NCI-H748 (cell line): ENCODE measurements around the gene WDR7.
A peak's percentile ranks its signal among the peaks of the same experiment; 100 is the strongest.

Experiments used
- DNase-seq: peaks from one replicate; lab custom pipeline; 2025; ENCODE audit not compliant: unreplicated experiment; lab: John Stamatoyannopoulos, UW

Gene WDR7

GRCh38 chr18:57027190-57027708 is 376.1 kb downstream of the WDR7 start:
- peak; percentile 73 for DNase-seq

- DNase-seq: peak; percentile 55
These were observed 378.6 kb downstream of the WDR7 start for GRCh38 chr18:57029761-57030160.

GRCh38 chr18:57030417-57030816 is 379.3 kb downstream of the WDR7 start:
- no peak for DNase-seq

GRCh38 chr18:57035590-57035989 is 384.4 kb downstream of the WDR7 start:
- DNase-seq: no peak

- no peak for DNase-seq
These were observed 387.2 kb downstream of the WDR7 start for GRCh38 chr18:57038395-57038794.

GRCh38 chr18:57040175-57040574 is 389.0 kb downstream of the WDR7 start:
- DNase-seq: no peak

- no peak for DNase-seq
These were observed 392.1 kb downstream of the WDR7 start for GRCh38 chr18:57043241-57043640.

- no peak for DNase-seq
These were observed 397.2 kb downstream of the WDR7 start for GRCh38 chr18:57048351-57048750.

- no peak for DNase-seq
These were observed 397.7 kb downstream of the WDR7 start for GRCh38 chr18:57048859-57049258.

- DNase-seq: no peak
These were observed 399.3 kb downstream of the WDR7 start for GRCh38 chr18:57050310-57050949.

- no peak for DNase-seq
These were observed 400.0 kb downstream of the WDR7 start for GRCh38 chr18:57051021-57051656.

- peak; percentile 69 for DNase-seq
These were observed 400.5 kb downstream of the WDR7 start for GRCh38 chr18:57051657-57052044.

GRCh38 chr18:57052173-57052572 is 401.0 kb downstream of the WDR7 start:
- no peak for DNase-seq

GRCh38 chr18:57052759-57053158 is 401.6 kb downstream of the WDR7 start:
- DNase-seq: no peak

- DNase-seq: no peak
These were observed 403.7 kb downstream of the WDR7 start for GRCh38 chr18:57054891-57055290.

GRCh38 chr18:57057890-57058289 is 406.7 kb downstream of the WDR7 start:
- no peak for DNase-seq

- no peak for DNase-seq
These were observed 407.6 kb downstream of the WDR7 start for GRCh38 chr18:57058734-57059133.

GRCh38 chr18:57059366-57059765 is 408.2 kb downstream of the WDR7 start:
- no peak for DNase-seq

GRCh38 chr18:57060814-57061213 is 409.7 kb downstream of the WDR7 start:
- DNase-seq: no peak

GRCh38 chr18:57062178-57062577 is 411.0 kb downstream of the WDR7 start:
- DNase-seq: no peak

- no peak for DNase-seq
These were observed 411.7 kb downstream of the WDR7 start for GRCh38 chr18:57062844-57063243.

GRCh38 chr18:57063601-57064103 is 412.5 kb downstream of the WDR7 start:
- DNase-seq: no peak
